Effector memory CD8-positive, alpha-beta T cell (primary cell): Measurements from ENCODE around the gene NDRG2.
A peak's percentile ranks its signal among the peaks of the same experiment; 100 is the strongest.

Experiments used
- ATAC-seq: fragments of 150-1000 bp; cut with Tn5 transposase; replicated peaks from 2 replicates; pipeline ENCODE4 v1.10.0; 2021; ENCODE audit warnings: mild to moderate bottlenecking, moderate library complexity
- DNase-seq, 3 experiments: peaks; one replicate each; pipeline ENCODE4 v3.0.0; 2021
- H3K27ac Mint-ChIP-seq, 2 donors: one replicate each; pipeline ENCODE4 v1.8.0; 2022; ENCODE audit warnings: mild to moderate bottlenecking in 2 of 2, mixed read lengths in 2 of 2, moderate library complexity in 2 of 2
- H3K27me3 Mint-ChIP-seq, 2 donors: one replicate each; pipeline ENCODE4 v1.8.0; 2022; ENCODE audit warnings: mixed read lengths in 2 of 2
- H3K36me3 Mint-ChIP-seq: one replicate; pipeline ENCODE4 v1.8.0; 2022; ENCODE audit warnings: mild to moderate bottlenecking, moderate library complexity, mixed read lengths; ENCODE audit not compliant: insufficient read depth
- H3K4me1 Mint-ChIP-seq, 2 donors: one replicate each; pipeline ENCODE4 v1.8.0; 2022; ENCODE audit warnings: low read depth in 2 of 2, mixed read lengths in 2 of 2
- H3K4me3 Mint-ChIP-seq, 2 donors: one replicate each; pipeline ENCODE4 v1.8.0; 2022; ENCODE audit warnings: mild to moderate bottlenecking in 2 of 2, mixed read lengths in 2 of 2, moderate library complexity in 2 of 2
- H3K9me3 Mint-ChIP-seq, 2 donors: one replicate each; pipeline ENCODE4 v1.8.0; 2022; ENCODE audit warnings: mixed read lengths in 2 of 2

Gene NDRG2

GRCh38 chr14:20978687-20979086 is 46.2 kb downstream of the NDRG2 start:
- DNase-seq (no peak), ATAC-seq (no peak)
- Mint-ChIP-seq H3K27ac (no peak overlapping the region), H3K27me3 (peaks cover 27 to 45% of the 10 kb centered on the region in 2 donors), H3K9me3 (no peaks in the 10 kb centered on the region), H3K4me1 (no peaks in the 10 kb centered on the region), H3K4me3 (no peak overlapping the region), H3K36me3 (no peaks in the 10 kb centered on the region)

GRCh38 chr14:20976291-20976690 is 48.6 kb downstream of the NDRG2 start:
- DNase-seq (no peak), ATAC-seq (no peak)
- Mint-ChIP-seq H3K4me1 (peaks cover 5 to 6% of the 10 kb centered on the region in 2 donors), H3K36me3 (peaks cover 1% of the 10 kb centered on the region), H3K9me3 (no peaks in the 10 kb centered on the region), H3K27ac (no peak overlapping the region), H3K27me3 (peaks cover 25 to 51% of the 10 kb centered on the region in 2 donors), H3K4me3 (no peak overlapping the region)

- ATAC-seq (no peak), DNase-seq (no peak)
- no peak overlapping the region for H3K27ac Mint-ChIP-seq
- peaks cover 10 to 43% of the 10 kb centered on the region in 2 donors for H3K27me3 Mint-ChIP-seq
- H3K4me1 Mint-ChIP-seq = peaks cover 12% of the 10 kb centered on the region in 2 donors
- peaks cover 6% of the 10 kb centered on the region for H3K36me3 Mint-ChIP-seq
- H3K4me3 Mint-ChIP-seq = no peak overlapping the region
- H3K9me3 Mint-ChIP-seq = no peaks in the 10 kb centered on the region
Observed at GRCh38 chr14:20973501-20973900, 51.4 kb downstream of the NDRG2 start.

- peak overlapping the region; percentile 90 for H3K4me3 Mint-ChIP-seq
- DNase-seq = no peak
- peaks cover 12% of the 10 kb centered on the region in 2 donors for H3K4me1 Mint-ChIP-seq
- no peaks in the 10 kb centered on the region for H3K9me3 Mint-ChIP-seq
- peaks cover 9% of the 10 kb centered on the region for H3K36me3 Mint-ChIP-seq
- ATAC-seq = peak; percentile 27
- peak overlapping the region; percentile 41 to 79 for H3K27ac Mint-ChIP-seq
- H3K27me3 Mint-ChIP-seq = peaks cover 26 to 60% of the 10 kb centered on the region in 2 donors
Observed at GRCh38 chr14:20971705-20972021, 53.2 kb downstream of the NDRG2 start.

- Mint-ChIP-seq H3K4me1 (peaks cover 12% of the 10 kb centered on the region in 2 donors), H3K27ac (peak overlapping the region; percentile 41 to 79), H3K9me3 (no peaks in the 10 kb centered on the region), H3K36me3 (peaks cover 9% of the 10 kb centered on the region), H3K27me3 (peaks cover 26 to 65% of the 10 kb centered on the region in 2 donors), H3K4me3 (peak overlapping the region; percentile 90)
- DNase-seq = peak; percentile 74 to 78 (median 78)
- ATAC-seq = peak; percentile 89
Observed at GRCh38 chr14:20970983-20971704, 53.7 kb downstream of the NDRG2 start.

- Mint-ChIP-seq H3K36me3 (peaks cover 9% of the 10 kb centered on the region), H3K4me3 (peak overlapping the region; percentile 90), H3K9me3 (no peaks in the 10 kb centered on the region), H3K27ac (peak overlapping the region in 1 of 2 donors; percentile 79), H3K27me3 (peaks cover 26 to 71% of the 10 kb centered on the region in 2 donors), H3K4me1 (peaks cover 12% of the 10 kb centered on the region in 2 donors)
- ATAC-seq (peak; percentile 1), DNase-seq (no peak)
Observed at GRCh38 chr14:20970647-20970982, 54.2 kb downstream of the NDRG2 start.

- DNase-seq (no peak), ATAC-seq (no peak)
- Mint-ChIP-seq H3K4me3 (no peak overlapping the region), H3K36me3 (peaks cover 9% of the 10 kb centered on the region), H3K27me3 (peaks cover 32 to 83% of the 10 kb centered on the region in 2 donors), H3K27ac (no peak overlapping the region), H3K9me3 (no peaks in the 10 kb centered on the region), H3K4me1 (peaks cover 12% of the 10 kb centered on the region in 2 donors)
Observed at GRCh38 chr14:20969336-20969735, 55.5 kb downstream of the NDRG2 start.
